ENCODE data around the gene PPT2. TPM values are rescaled to one million over a fixed set of nuclear protein-coding genes. Genes with fewer than 3 reads are reported as not detected.
"Not testable (repeated sequence)": the region's sequence is repeated elsewhere in the genome, so short reads cannot be mapped to it uniquely, and the experiment has no call there.

Gene PPT2
- total RNA-seq, 2 experiments from 2014 or later: 19.2 to 23.7 TPM

- Mint-ChIP-seq H3K4me3 (no peak overlapping the region), H3K4me1 (peaks cover 20% of the 10 kb centered on the region), H3K27ac (no peak overlapping the region), H3K27me3 (peaks cover 5% of the 10 kb centered on the region), H3K36me3 (no peaks in the 10 kb centered on the region), H3K9me3 (no peaks in the 10 kb centered on the region)
- no peak for ATAC-seq (ENCODE audit: low read depth)
- DNase-seq: no peak
- POLR2A ChIA-PET: no interaction called here
Measured at GRCh38 chr6:32132110-32132509, 21.8 kb upstream of the PPT2 start.

DNA sequence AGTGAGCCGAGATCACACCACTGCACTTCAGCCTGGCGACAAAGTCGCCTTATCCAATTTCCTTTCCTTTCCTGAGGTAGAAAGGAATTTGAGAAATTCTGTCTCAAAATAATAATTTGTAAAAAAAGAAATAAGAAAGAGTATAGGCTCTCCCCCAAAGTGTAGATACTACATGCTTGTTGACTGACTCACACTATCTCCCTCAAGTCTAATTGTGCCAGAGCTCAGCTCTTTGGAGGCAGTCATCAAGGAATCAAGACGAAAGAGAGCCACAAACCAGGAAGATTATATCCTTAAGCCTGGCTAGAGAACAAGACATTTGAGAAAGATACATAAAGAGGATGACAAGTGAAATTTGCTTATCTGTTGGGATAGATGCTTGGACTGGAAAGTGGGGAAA lies 20.2 kb upstream of the PPT2 start:
- Mint-ChIP-seq H3K36me3 (no peaks in the 10 kb centered on the region), H3K27me3 (peaks cover 7% of the 10 kb centered on the region), H3K9me3 (no peaks in the 10 kb centered on the region), H3K4me1 (peaks cover 11% of the 10 kb centered on the region), H3K27ac (no peak overlapping the region), H3K4me3 (no peak overlapping the region)
- POLR2A ChIA-PET: no interaction called here
- DNase-seq: no peak
- ATAC-seq (ENCODE audit: low read depth): no peak

GRCh38 chr6:32137454-32137853 lies 16.5 kb upstream of the PPT2 start:
- Mint-ChIP-seq H3K4me3 (no peak overlapping the region), H3K4me1 (no peaks in the 10 kb centered on the region), H3K27me3 (peaks cover 10% of the 10 kb centered on the region), H3K36me3 (no peaks in the 10 kb centered on the region), H3K9me3 (no peaks in the 10 kb centered on the region), H3K27ac (no peak overlapping the region)
- ATAC-seq (ENCODE audit: low read depth): no peak
- POLR2A ChIA-PET: no interaction called here
- no peak for DNase-seq

DNA sequence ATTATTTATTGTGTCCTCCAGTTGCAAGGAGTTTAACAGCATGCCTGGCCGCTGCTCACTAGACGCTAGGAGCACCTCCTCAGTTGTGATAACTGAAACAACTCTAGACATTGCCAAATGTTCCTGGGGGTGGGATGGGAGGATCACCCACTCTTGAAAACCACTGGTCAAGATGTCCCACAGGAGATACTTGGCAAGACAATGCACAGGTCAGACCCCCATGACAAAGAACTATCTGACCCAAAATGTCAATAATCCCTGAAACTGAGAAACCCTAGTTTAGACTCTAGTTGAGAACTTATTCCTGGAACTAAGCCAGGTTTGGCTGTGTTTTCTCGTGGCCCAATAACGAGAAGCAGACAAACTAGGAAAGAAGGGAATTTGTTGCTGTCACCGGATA lies 14.4 kb upstream of the PPT2 start:
- no peak overlapping the region for H3K4me3 Mint-ChIP-seq
- no peaks in the 10 kb centered on the region for H3K9me3 Mint-ChIP-seq
- H3K4me1 Mint-ChIP-seq: no peaks in the 10 kb centered on the region
- POLR2A ChIA-PET: no interaction called here
- H3K27me3 Mint-ChIP-seq: peaks cover 8% of the 10 kb centered on the region
- H3K36me3 Mint-ChIP-seq: no peaks in the 10 kb centered on the region
- ATAC-seq (ENCODE audit: low read depth): no peak
- no peak overlapping the region for H3K27ac Mint-ChIP-seq
- no peak for DNase-seq

DNA sequence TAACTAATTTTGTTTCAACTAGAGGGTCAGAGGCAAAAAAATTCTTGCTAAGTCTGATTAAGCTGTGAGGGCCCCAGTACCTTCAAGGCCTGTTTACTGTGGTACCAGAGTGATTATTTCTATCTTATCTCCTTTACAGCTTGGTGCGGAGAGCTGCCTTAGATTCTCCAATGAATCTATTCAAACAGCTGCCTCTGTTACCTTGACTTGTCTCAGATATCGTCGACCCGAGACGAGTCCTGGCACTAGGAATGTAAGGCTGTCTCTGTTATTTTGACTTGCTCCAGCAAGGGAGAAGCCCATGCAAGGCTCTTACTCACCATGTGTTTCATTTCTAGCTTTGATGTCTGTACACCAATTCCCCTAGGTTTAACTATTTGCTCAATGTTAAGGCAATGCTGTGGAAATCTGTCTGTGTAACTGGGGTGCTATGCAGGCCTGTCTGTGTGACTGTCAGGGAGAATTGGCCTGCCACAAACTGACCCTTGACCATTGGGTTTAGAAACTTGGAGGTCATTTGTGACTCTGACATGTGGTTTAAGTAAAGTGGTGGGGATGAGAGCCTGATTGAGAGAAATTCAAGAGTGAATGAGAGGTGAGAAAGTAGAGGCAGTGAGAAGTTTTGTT lies 13.4 kb upstream of the PPT2 start:
- POLR2A ChIA-PET: no interaction called here

DNA sequence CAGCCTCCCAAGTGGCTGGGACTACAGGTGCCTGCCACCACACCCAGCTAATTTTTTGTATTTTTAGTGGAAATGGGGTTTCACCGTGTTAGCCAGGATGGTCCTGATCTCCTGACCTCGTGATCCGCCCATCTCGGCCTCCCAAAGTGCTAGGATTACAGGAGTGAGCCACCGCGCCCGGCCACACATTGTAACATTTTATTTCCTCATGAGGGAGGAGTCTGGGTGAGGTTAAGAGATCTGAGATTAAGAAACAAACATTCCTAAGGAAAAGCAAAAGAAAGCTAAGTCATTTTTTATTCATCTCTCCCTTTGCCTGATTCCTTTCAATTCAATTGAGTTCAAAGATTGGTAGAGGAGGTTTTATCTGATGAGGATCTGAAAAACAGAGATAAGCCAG lies 9.7 kb upstream of the PPT2 start:
- POLR2A ChIA-PET; ATAC-seq (ENCODE audit: low read depth); DNase-seq; H3K9me3 Mint-ChIP-seq; H3K4me3 Mint-ChIP-seq; H3K36me3 Mint-ChIP-seq; H3K27ac Mint-ChIP-seq: not testable (repeated sequence)
- Mint-ChIP-seq H3K4me1 (peaks cover 11% of the 10 kb centered on the region), H3K27me3 (peaks cover 35% of the 10 kb centered on the region)

More for the DNA sequence above, 13.4 kb upstream of the PPT2 start:
- DNase-seq (no peak), ATAC-seq (ENCODE audit: low read depth) (no peak)
- no peak overlapping the region for H3K4me3 Mint-ChIP-seq
- H3K27ac Mint-ChIP-seq: no peak overlapping the region
- no peaks in the 10 kb centered on the region for H3K4me1 Mint-ChIP-seq
- H3K27me3 Mint-ChIP-seq: peaks cover 5% of the 10 kb centered on the region
- no peaks in the 10 kb centered on the region for H3K36me3 Mint-ChIP-seq
- no peaks in the 10 kb centered on the region for H3K9me3 Mint-ChIP-seq

DNA sequence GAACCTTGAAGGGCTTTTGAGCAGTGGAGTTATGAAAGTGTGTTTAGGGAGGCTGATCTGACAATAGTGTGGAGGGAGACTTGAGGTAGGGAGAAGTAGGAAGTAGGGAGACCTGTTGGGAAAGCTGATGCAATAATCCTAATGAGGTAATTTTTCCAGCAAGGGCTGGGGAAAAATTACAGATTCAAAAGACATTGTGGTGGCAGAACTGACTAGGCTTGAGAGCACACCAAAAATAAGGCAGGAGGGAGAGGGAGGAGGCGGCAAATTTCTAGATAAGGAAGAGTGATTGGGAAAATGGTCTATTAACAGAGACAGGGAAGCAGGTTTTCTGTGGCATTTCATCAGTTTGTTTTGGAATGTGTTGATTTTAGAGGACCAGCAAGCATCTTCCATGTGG lies 7.7 kb upstream of the PPT2 start:
- no peak overlapping the region for H3K4me3 Mint-ChIP-seq
- peaks cover 41% of the 10 kb centered on the region for H3K27me3 Mint-ChIP-seq
- H3K27ac Mint-ChIP-seq: no peak overlapping the region
- DNase-seq: no peak
- ATAC-seq (ENCODE audit: low read depth): no peak
- POLR2A ChIA-PET: no interaction called here
- H3K9me3 Mint-ChIP-seq: no peaks in the 10 kb centered on the region
- H3K36me3 Mint-ChIP-seq: no peaks in the 10 kb centered on the region
- peaks cover 20% of the 10 kb centered on the region for H3K4me1 Mint-ChIP-seq

GRCh38 chr6:32146687-32147086 lies 7.3 kb upstream of the PPT2 start:
- POLR2A ChIA-PET: no interaction called here
- Mint-ChIP-seq H3K36me3 (no peaks in the 10 kb centered on the region), H3K27ac (no peak overlapping the region), H3K4me1 (peaks cover 22% of the 10 kb centered on the region), H3K27me3 (peaks cover 43% of the 10 kb centered on the region), H3K4me3 (no peak overlapping the region), H3K9me3 (no peaks in the 10 kb centered on the region)
- DNase-seq (no peak), ATAC-seq (ENCODE audit: low read depth) (no peak)

DNA sequence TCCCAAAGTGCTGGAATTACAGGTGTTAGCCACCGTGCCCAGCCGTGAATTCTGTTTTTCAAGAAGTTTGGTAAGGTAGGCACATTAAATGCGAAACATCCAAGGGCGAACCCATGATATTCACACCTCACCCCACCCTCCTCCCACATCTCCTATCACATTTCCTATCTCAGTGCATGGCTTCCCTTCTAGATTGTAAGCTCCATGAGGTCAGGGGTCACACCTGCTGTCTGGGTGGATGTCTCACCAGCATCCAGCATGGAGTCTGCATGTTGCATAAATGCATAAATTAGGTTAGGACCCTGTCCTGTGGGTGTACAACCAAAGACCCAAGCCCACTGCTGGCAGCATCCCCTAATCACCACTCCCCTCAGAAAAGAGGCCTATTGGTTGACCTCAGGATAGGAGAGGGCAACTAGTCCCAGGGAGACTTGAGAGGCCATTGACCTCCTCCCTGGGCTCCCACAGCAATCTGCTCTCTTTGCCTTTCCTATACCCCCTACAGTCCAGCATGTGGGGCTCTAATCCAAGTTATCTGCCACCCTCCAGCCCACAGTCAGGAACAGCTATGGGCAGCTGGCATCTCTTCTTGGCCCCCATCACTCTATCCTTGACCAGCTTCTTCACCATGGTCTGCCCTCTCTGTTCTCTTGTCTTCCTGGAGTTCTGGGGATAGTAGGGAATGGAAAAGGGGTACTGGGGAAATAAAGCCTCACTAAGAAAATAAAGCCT lies 6.4 kb upstream of the PPT2 start:
- Mint-ChIP-seq H3K27ac (no peak overlapping the region), H3K4me3 (no peak overlapping the region), H3K4me1 (peaks cover 26% of the 10 kb centered on the region), H3K36me3 (no peaks in the 10 kb centered on the region), H3K27me3 (peaks cover 43% of the 10 kb centered on the region), H3K9me3 (no peaks in the 10 kb centered on the region)
- DNase-seq: no peak
- ATAC-seq (ENCODE audit: low read depth): no peak
- POLR2A ChIA-PET: no interaction called here

- Mint-ChIP-seq H3K9me3 (no peaks in the 10 kb centered on the region), H3K4me1 (peaks cover 30% of the 10 kb centered on the region), H3K27me3 (peaks cover 43% of the 10 kb centered on the region), H3K36me3 (no peaks in the 10 kb centered on the region), H3K27ac (peak overlapping the region; percentile 67), H3K4me3 (peak overlapping the region; percentile 77)
- POLR2A ChIA-PET: interaction anchor here (0.8 to 1.3 kb wide), 2 partner anchors 41 to 47 kb away, joined by 3 read pairs; partner anchors contain the start of gene PBX2
- DNase-seq: peak; percentile 78
- peak; percentile 43 for ATAC-seq (ENCODE audit: low read depth)
Measured at GRCh38 chr6:32148289-32149091, 5.5 kb upstream of the PPT2 start.

- Mint-ChIP-seq H3K4me1 (peaks cover 32% of the 10 kb centered on the region), H3K27ac (peak overlapping the region; percentile 67), H3K27me3 (peaks cover 43% of the 10 kb centered on the region), H3K9me3 (no peaks in the 10 kb centered on the region), H3K4me3 (peak overlapping the region; percentile 77), H3K36me3 (peaks cover 2% of the 10 kb centered on the region)
- POLR2A ChIA-PET: interaction anchor here (0.5 to 1.3 kb wide), 2 partner anchors 20 to 41 kb away, joined by 3 read pairs; partner anchors contain the start of gene PBX2
- DNase-seq (no peak), ATAC-seq (ENCODE audit: low read depth) (no peak)
Measured at GRCh38 chr6:32149092-32149755, 4.7 kb upstream of the PPT2 start.

GRCh38 chr6:32149932-32150870 lies 3.7 kb upstream of the PPT2 start:
- POLR2A ChIA-PET: interaction anchor here (0.5 to 1.3 kb wide), 2 partner anchors 21 to 40 kb away, joined by 3 read pairs; partner anchors contain the start of gene PBX2
- ATAC-seq (ENCODE audit: low read depth) (no peak), DNase-seq (no peak)
- no peaks in the 10 kb centered on the region for H3K9me3 Mint-ChIP-seq
- peaks cover 43% of the 10 kb centered on the region for H3K27me3 Mint-ChIP-seq
- H3K4me3 Mint-ChIP-seq: peak overlapping the region; percentile 29
- peaks cover 34% of the 10 kb centered on the region for H3K4me1 Mint-ChIP-seq
- H3K36me3 Mint-ChIP-seq: peaks cover 3% of the 10 kb centered on the region
- H3K27ac Mint-ChIP-seq: peak overlapping the region; percentile 59

Data from activated naive CD8-positive, alpha-beta T cell treated with anti-CD3 and anti-CD28 coated beads, Interleukin-2, amount 10 ng/mL, durations not matched to agents 7 days and 5 days (primary cell).